SKM-1 (cell line): ENCODE results near the gene SEMA6A.
"Not testable (repeated sequence)": the region's sequence is repeated elsewhere in the genome, so short reads cannot be mapped to it uniquely, and the experiment has no call there.

Experiments
- DNase-seq: peaks from one replicate; lab custom pipeline; 2025; ENCODE audit not compliant: unreplicated experiment; lab: John Stamatoyannopoulos, UW

The SEMA6A gene

DNA sequence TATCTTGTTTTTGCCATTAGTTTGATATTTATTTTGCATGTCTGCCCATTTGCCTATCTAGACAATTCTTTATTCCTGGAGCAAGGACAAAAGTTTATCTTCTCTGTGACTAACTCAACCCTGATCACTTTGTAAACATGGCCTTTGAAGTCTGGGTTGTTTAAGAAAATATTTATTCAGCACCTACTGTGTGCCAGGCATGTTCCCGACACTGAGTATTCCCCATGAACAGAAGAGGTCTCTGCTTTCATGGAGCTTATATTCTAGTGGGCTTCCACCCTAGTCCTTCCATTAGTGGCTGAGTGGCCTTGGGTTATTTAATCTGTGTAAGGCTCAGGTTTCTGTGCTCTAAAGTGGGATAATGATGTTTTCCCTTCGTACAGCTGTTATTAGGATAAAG lies 49.7 kb downstream of the SEMA6A start:
- DNase-seq: no peak

DNA sequence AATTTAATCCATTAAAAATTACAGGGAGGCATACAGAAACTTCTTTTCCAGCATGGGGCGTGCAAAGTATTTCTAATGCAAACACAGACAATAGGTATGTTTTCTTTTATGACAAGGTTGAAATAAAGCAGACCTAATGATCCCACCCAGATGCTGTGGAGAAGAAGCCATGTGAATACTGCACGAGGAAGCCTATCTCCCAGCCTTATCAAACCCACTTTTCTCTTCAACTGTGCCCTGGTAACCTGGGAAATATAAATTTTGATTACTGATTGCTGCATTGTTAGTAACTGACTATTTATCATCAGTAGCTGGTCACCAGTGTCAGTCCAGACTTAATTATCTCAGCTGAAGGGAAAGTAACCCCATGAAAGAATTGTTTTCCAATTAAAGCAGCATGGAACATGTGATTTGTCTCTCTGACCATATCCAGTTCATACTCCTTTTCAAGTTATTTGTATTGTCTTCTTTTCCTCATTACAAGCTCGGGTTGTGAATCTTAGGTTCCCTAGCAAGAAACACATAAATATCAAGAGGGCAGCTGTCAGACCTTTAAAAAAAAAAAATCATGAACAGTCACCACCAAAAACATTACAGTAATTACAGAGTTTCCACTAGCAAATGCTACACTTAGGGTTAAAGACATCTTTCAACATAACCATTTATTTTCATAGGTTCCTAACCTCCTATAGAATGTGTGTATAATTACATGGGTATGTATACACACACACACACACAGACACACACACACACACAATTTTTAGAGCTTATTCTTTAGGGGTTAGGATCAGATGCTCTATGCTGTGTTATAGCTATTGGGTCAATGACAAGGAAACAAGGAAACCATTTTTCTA lies 50.3 kb downstream of the SEMA6A start:
- DNase-seq: no peak

- DNase-seq: not testable (repeated sequence)
These were observed 51.4 kb downstream of the SEMA6A start for GRCh38 chr5:116523182-116523581.

GRCh38 chr5:116522356-116523136 lies 52.1 kb downstream of the SEMA6A start:
- no peak for DNase-seq

- no peak for DNase-seq
These were observed 53.3 kb downstream of the SEMA6A start for GRCh38 chr5:116521173-116521872.

DNA sequence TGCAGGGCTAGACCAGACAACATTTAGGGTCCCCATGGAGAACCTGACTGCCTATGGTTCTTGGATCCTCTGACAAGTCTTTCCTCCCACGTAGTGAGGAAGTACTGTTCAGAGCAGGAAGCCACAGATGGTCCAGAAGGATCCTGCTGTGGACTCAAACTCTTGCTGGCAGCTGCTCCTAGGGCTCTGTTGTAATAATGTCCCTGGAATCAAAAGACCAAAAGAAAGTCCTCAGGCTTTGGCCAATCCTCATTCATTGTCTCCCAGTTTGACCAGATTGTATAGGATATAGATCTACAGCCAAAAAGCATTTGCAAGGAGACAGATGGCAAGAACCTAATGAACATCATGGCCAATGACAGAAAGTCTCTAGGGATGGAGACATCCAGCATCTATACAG lies 53.9 kb downstream of the SEMA6A start:
- no peak for DNase-seq

DNA sequence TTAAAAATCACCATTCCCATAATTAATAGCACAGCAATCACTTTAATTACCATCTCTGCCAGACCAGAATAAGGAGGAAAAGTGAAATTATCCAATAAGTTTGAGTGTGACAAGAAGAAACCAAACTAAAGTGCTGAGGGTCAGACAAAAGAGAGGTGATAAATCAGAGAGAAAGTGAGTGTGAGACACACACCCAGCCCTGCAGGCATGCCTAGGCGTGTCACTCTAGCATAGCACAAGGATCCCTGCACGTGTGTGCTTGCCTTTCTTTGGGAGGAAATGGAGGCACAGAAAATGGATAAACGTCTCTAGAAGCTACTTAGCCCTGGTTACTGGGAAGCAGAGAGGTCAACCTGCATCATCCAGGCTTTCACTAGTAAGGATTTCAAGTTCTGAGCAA lies 56.2 kb downstream of the SEMA6A start:
- DNase-seq: no peak

- DNase-seq: no peak
These were observed 57.1 kb downstream of the SEMA6A start for GRCh38 chr5:116517488-116517887.

DNA sequence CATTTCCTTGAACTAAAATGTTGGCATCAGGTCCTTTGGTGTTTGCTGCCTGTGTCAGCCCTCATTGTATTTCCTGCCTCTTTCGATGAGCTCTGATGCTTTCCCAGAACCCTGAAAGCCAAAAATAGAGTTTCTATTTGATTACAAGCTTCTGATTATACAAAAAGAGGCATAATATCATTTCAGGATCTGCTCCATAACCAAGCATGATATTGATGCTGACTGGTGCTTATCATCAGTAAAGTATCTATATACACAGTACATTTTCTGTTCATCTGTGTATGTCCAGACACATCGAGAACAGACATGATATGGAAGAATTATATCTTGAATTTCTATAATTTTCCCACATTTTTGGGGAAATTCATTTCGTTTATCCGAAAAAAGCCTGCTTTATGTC lies 58.6 kb downstream of the SEMA6A start:
- DNase-seq: no peak

DNA sequence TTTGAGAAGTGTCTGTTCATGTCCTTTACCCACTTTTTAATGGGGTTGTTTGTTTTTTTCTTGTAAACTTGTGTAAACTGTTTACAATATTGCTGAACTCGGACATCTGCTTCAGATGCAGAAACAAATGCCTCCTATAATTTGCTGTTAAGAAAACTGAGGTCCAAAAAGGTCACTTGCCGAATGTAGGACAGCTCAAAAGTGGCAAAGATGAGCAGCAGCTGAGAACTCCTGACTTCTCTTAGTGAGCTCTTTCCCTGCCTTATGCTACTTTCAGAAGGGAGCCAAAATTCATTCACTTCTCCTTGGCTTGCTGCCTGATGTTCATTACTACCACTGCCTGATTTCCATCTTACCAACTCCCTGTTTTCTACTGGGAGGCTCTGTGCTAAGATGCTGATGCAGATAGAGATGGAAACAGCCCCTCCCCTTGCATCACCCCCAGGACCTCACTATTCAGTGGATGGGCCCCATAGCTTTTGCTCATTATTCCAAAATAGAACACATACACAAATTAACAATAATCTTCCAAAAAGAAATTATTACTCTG lies 60.1 kb downstream of the SEMA6A start:
- no peak for DNase-seq

- DNase-seq: no peak
These were observed 64.1 kb downstream of the SEMA6A start for GRCh38 chr5:116510517-116510916.

- DNase-seq: no peak
These were observed 65.0 kb downstream of the SEMA6A start for GRCh38 chr5:116509483-116510244.

- DNase-seq: no peak
These were observed 65.8 kb downstream of the SEMA6A start for GRCh38 chr5:116508835-116509234.

DNA sequence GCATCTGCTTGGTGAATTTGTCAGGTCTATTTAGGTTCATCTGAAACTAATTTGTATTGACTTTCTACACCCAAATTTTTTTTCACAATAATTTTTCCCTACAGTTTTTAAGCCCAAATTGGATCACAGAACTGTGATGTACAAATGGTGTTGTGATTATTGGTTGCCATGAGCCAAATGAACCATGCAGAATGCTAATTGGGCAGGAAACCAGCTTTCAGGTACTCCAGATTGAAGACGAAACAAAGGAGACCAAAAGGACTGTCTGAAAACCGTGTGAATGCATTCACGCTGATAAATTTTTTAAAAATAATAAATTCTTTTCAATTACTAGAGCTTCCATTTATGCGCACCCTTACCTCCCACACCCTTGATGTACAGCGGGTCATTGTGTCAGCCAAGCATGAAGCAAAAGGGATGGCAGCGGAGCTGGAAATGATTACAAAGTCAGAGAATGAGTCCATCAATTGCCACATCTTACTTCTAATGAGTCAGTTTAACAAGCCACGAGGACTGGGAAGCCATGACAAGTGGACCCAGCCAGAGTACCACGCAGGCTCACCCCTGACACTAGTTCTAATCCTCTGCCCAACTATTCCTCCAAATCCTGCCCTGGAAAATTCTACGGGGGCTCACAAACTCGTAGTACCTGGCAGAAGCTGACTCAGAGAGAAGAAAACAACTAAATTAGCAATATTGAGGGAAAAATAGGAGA lies 66.5 kb downstream of the SEMA6A start:
- no peak for DNase-seq

GRCh38 chr5:116507051-116507537 lies 67.5 kb downstream of the SEMA6A start:
- no peak for DNase-seq

GRCh38 chr5:116506488-116506887 lies 68.1 kb downstream of the SEMA6A start:
- DNase-seq: no peak

- no peak for DNase-seq
These were observed 69.9 kb downstream of the SEMA6A start for GRCh38 chr5:116504593-116505166.

GRCh38 chr5:116502616-116503015 lies 72.0 kb downstream of the SEMA6A start:
- no peak for DNase-seq

DNA sequence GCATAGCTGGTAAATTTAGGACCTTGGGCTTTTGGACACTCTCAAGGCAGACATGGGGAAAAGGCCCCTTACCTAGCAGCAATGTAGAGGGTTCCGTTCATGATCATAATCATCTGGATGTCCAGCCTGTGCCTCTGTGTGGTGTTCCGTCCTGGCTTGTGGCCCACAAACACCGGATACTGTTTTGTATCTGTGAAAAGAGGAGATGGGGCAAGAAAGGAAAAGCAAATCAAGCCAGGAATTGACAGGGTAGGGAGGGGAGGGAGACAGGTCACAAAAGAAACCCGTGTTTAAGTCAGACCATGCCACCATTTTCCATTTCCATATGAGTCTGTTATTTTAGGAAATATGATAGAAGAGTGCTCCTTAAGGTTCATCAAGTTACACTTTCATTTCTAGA lies 72.5 kb downstream of the SEMA6A start:
- no peak for DNase-seq
